GM18517 (cell line): ENCODE data around the gene CCDC12.

Experiments
- ATAC-seq: cut with Tn5 transposase; IDR thresholded peaks from one replicate; pipeline ENCODE4 v1.9.1; 2021; ENCODE audit warnings: mild to moderate bottlenecking, moderate library complexity; ENCODE audit not compliant: unreplicated experiment

The CCDC12 gene

GRCh38 chr3:47008234-47008796 is 31.8 kb upstream of the CCDC12 start:
- ATAC-seq = no peak

- ATAC-seq = no peak
These were observed 31.1 kb upstream of the CCDC12 start for GRCh38 chr3:47007482-47008233.

- ATAC-seq = no peak
These were observed 30.5 kb upstream of the CCDC12 start for GRCh38 chr3:47007001-47007400.

GRCh38 chr3:47006145-47006651 is 29.7 kb upstream of the CCDC12 start:
- no peak for ATAC-seq

- ATAC-seq = no peak
These were observed 28.9 kb upstream of the CCDC12 start for GRCh38 chr3:47005212-47006144.

GRCh38 chr3:47004369-47005211 is 28.0 kb upstream of the CCDC12 start:
- ATAC-seq = no peak

GRCh38 chr3:47003461-47004368 is 27.2 kb upstream of the CCDC12 start:
- no peak for ATAC-seq

GRCh38 chr3:47003056-47003410 is 26.5 kb upstream of the CCDC12 start:
- no peak for ATAC-seq

- no peak for ATAC-seq
These were observed 25.9 kb upstream of the CCDC12 start for GRCh38 chr3:47002171-47003055.

- no peak for ATAC-seq
These were observed 25.2 kb upstream of the CCDC12 start for GRCh38 chr3:47001731-47002170.

GRCh38 chr3:47000922-47001730 is 24.6 kb upstream of the CCDC12 start:
- ATAC-seq = no peak

GRCh38 chr3:47000198-47000815 is 23.8 kb upstream of the CCDC12 start:
- no peak for ATAC-seq

GRCh38 chr3:46999516-47000197 is 23.1 kb upstream of the CCDC12 start:
- ATAC-seq = no peak

- ATAC-seq = no peak
These were observed 22.4 kb upstream of the CCDC12 start for GRCh38 chr3:46998852-46999515.

- ATAC-seq = no peak
These were observed 21.7 kb upstream of the CCDC12 start for GRCh38 chr3:46998121-46998851.
